ENCODE measurements around the gene SERPINC1.
A peak's percentile ranks its signal among the peaks of the same experiment; 100 is the strongest.
"Not testable (repeated sequence)": the region's sequence is repeated elsewhere in the genome, so short reads cannot be mapped to it uniquely, and the experiment has no call there.

Gene SERPINC1

GRCh38 chr1:173917149-173917548 lies at the start of gene SERPINC1:
Gene SERPINC1 (minus strand): TSS chr1:173917327. CDS start chr1:173917259, 68 bp downstream.
- Mint-ChIP-seq H3K27me3 (ENCODE audit: low read depth) (no peaks in the 10 kb centered on the region), H3K4me3 (no peak within 1 kb of the TSS), H3K27ac (no peak within 1 kb of the TSS), H3K9me3 (no peaks in the 10 kb centered on the region), H3K36me3 (ENCODE audit: low read depth) (no peaks in the 10 kb centered on the region), H3K4me1 (no peaks in the 10 kb centered on the region)
- no peak for TF ChIP-seq CTCF (IDR thresholded peaks at IDR 0.05; ENCODE audit: unreplicated experiment in 3 of 3)

- not testable (repeated sequence) for H3K9me3 Mint-ChIP-seq; H3K27ac Mint-ChIP-seq; H3K4me1 Mint-ChIP-seq; H3K4me3 Mint-ChIP-seq; H3K27me3 Mint-ChIP-seq (ENCODE audit: low read depth)
- H3K36me3 Mint-ChIP-seq (ENCODE audit: low read depth), result peaks cover 66% of the 10 kb centered on the region
Observed at GRCh38 chr1:173965896-173966295, 48.8 kb upstream of the SERPINC1 start.

GRCh38 chr1:173963477-173963876 lies 46.4 kb upstream of the SERPINC1 start:
- Mint-ChIP-seq H3K4me3 (no peak overlapping the region), H3K36me3 (ENCODE audit: low read depth) (peaks cover 75% of the 10 kb centered on the region)

GRCh38 chr1:173960625-173961024 lies 43.5 kb upstream of the SERPINC1 start:
- Mint-ChIP-seq H3K27me3 (ENCODE audit: low read depth) (no peaks in the 10 kb centered on the region), H3K4me3 (no peak overlapping the region), H3K36me3 (ENCODE audit: low read depth) (peaks cover 68% of the 10 kb centered on the region), H3K9me3 (no peaks in the 10 kb centered on the region), H3K27ac (peak overlapping the region in 1 of 3 experiments; percentile 35), H3K4me1 (no peaks in the 10 kb centered on the region)
- TF ChIP-seq CTCF (IDR thresholded peaks at IDR 0.05; ENCODE audit: unreplicated experiment in 3 of 3), result no peak

More at GRCh38 chr1:173963477-173963876, 46.4 kb upstream of the SERPINC1 start:
- H3K27me3 Mint-ChIP-seq (ENCODE audit: low read depth), result no peaks in the 10 kb centered on the region
- H3K27ac Mint-ChIP-seq, result no peak overlapping the region
- H3K4me1 Mint-ChIP-seq, result no peaks in the 10 kb centered on the region
- no peaks in the 10 kb centered on the region for H3K9me3 Mint-ChIP-seq
- no peak for TF ChIP-seq CTCF (IDR thresholded peaks at IDR 0.05; ENCODE audit: unreplicated experiment in 3 of 3)

- Mint-ChIP-seq H3K4me1 (no peaks in the 10 kb centered on the region), H3K27me3 (ENCODE audit: low read depth) (no peaks in the 10 kb centered on the region), H3K36me3 (ENCODE audit: low read depth) (peaks cover 73% of the 10 kb centered on the region)
Observed at GRCh38 chr1:173954179-173954578, 37.1 kb upstream of the SERPINC1 start.

GRCh38 chr1:173948594-173948993 lies 31.5 kb upstream of the SERPINC1 start:
- TF ChIP-seq CTCF (IDR thresholded peaks at IDR 0.05; ENCODE audit: unreplicated experiment in 3 of 3), result no peak
- Mint-ChIP-seq H3K9me3 (no peaks in the 10 kb centered on the region), H3K36me3 (ENCODE audit: low read depth) (peaks cover 69% of the 10 kb centered on the region), H3K4me1 (no peaks in the 10 kb centered on the region), H3K27me3 (ENCODE audit: low read depth) (no peaks in the 10 kb centered on the region), H3K4me3 (no peak overlapping the region), H3K27ac (no peak overlapping the region)

More at GRCh38 chr1:173954179-173954578, 37.1 kb upstream of the SERPINC1 start:
- H3K27ac Mint-ChIP-seq, result no peak overlapping the region
- no peak for TF ChIP-seq CTCF (IDR thresholded peaks at IDR 0.05; ENCODE audit: unreplicated experiment in 3 of 3)
- no peak overlapping the region for H3K4me3 Mint-ChIP-seq
- no peaks in the 10 kb centered on the region for H3K9me3 Mint-ChIP-seq
